OCI-LY7 (cell line): ENCODE results near the gene SASH1.

Source experiments
- CTCF ChIP-seq: fragments of 200-600 bp; sonication (generic); conservative IDR thresholded peaks from 2 replicates; pipeline ENCODE4 v1.5.1; 2014; ENCODE audit warnings: mild to moderate bottlenecking, antibody characterized with exemption, low read length, moderate library complexity, mixed read lengths
- EZH2phosphoT487 ChIP-seq: fragments of 200-600 bp; sonication (generic); IDR thresholded peaks from 2 replicates; pipeline ENCODE4 v1.6.1; 2018; ENCODE audit warnings: low read depth, borderline replicate concordance, mild to moderate bottlenecking, mixed run types, antibody characterized with exemption, low read length, moderate library complexity, mixed read lengths

- TF ChIP-seq EZH2phosphoT487 (no peak), CTCF (no peak)
Measured at GRCh38 chr6:148565321-148565926, 222.8 kb downstream of the SASH1 start.
